ENCODE results near the gene PRAME.

DNA sequence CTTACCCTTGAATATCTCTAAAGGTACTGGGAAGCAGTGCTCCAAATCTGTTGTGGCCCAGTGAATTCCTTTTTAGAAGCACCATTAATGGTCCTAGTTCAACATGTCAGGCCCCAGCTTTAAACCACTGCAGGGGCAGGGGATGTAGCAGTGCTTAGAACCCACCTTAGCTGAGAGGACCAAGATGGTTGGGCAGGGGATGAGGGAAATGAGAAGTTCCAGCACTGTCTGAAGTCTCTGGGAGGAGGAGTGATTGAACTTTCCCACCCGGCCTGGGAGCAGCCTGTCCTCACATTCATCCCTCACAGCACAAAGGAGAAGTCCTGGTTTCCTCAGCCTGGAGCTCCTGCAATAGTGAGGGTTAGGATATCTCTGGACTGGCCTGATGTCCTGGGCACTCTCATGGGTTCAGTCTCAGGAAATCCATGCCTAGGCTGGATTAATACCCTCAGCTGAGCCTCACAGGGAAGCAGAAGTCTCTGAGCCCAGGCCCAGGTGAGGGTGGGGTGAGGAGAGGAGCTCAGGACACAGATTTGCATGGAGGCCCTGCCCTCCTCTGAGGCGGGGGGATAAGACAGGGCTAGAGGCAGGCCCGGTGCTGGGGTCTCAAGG, 28.6 kb upstream of the PRAME start:
- TF ChIP-seq, protein P1, sequence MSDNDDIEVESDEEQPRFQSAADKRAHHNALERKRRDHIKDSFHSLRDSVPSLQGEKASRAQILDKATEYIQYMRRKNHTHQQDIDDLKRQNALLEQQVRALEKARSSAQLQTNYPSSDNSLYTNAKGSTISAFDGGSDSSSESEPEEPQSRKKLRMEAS (IDR thresholded peaks at IDR 0.05; ENCODE audit: insufficient read depth, insufficient read length), result no peak
- TF ChIP-seq, protein P2, sequence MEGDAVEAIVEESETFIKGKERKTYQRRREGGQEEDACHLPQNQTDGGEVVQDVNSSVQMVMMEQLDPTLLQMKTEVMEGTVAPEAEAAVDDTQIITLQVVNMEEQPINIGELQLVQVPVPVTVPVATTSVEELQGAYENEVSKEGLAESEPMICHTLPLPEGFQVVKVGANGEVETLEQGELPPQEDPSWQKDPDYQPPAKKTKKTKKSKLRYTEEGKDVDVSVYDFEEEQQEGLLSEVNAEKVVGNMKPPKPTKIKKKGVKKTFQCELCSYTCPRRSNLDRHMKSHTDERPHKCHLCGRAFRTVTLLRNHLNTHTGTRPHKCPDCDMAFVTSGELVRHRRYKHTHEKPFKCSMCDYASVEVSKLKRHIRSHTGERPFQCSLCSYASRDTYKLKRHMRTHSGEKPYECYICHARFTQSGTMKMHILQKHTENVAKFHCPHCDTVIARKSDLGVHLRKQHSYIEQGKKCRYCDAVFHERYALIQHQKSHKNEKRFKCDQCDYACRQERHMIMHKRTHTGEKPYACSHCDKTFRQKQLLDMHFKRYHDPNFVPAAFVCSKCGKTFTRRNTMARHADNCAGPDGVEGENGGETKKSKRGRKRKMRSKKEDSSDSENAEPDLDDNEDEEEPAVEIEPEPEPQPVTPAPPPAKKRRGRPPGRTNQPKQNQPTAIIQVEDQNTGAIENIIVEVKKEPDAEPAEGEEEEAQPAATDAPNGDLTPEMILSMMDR (IDR thresholded peaks at IDR 0.05; ENCODE audit: extremely low read depth in 1 of 2, insufficient read depth in 1 of 2, low read depth in 1 of 2, low read length in 2 of 2), result no peak
- TF ChIP-seq POLR2A (IDR thresholded peaks at IDR 0.05; ENCODE audit: low read depth, low read length) (no peak), EZH2 (IDR thresholded peaks at IDR 0.05; ENCODE audit: borderline replicate concordance, low read depth, low read length, severe bottlenecking) (no peak), JUN (IDR thresholded peaks at IDR 0.05; ENCODE audit: borderline replicate concordance, insufficient read depth, insufficient read length, low read depth) (no peak), MYC (IDR thresholded peaks at IDR 0.05; ENCODE audit: low read depth, low read length) (no peak), POLR2AphosphoS5 (IDR thresholded peaks at IDR 0.05; ENCODE audit: insufficient read depth, low read depth, low read length) (no peak), GATA2 (IDR thresholded peaks at IDR 0.05; ENCODE audit: insufficient read depth, insufficient read length, low read depth, low read length) (no peak)

Data from endothelial cell of umbilical vein (primary cell).